ENCODE results near the gene RAVER2.

The RAVER2 gene

GRCh38 chr1:64844609-64845008, 99.7 kb downstream of the RAVER2 start:
- Histone ChIP-seq H3K4me3 (ENCODE audit: low read length) (no peak overlapping the region), H3K27ac (ENCODE audit: low read length) (no peak overlapping the region), H3K9ac (ENCODE audit: low read length) (no peak overlapping the region), H2AFZ (ENCODE audit: low read depth, low read length) (no peak overlapping the region), H3K79me2 (ENCODE audit: low read length) (no peaks in the 10 kb centered on the region), H3K36me3 (replicated peaks; ENCODE audit: low read depth, low read length) (peaks cover 15% of the 10 kb centered on the region), H3K4me1 (ENCODE audit: low read length) (peaks cover 13% of the 10 kb centered on the region), H4K20me1 (ENCODE audit: insufficient read depth, low read length) (peaks cover 8% of the 10 kb centered on the region; the same call in 1 of the 2 replicates), H3K27me3 (ENCODE audit: low read depth, low read length) (no peaks in the 10 kb centered on the region), H3K9me3 (ENCODE audit: insufficient read depth, low read length) (no peaks in the 10 kb centered on the region), H3K4me2 (ENCODE audit: low read length) (no peak overlapping the region)
- TF ChIP-seq CTCF (IDR thresholded peaks at IDR 0.05; ENCODE audit: low read depth, low read length) (no peak), EZH2phosphoT487 (IDR thresholded peaks at IDR 0.05; ENCODE audit: low read depth) (no peak)

- H3K27me3 ChIP-seq (ENCODE audit: low read depth, low read length), result no peaks in the 10 kb centered on the region
- peaks cover 9% of the 10 kb centered on the region for H3K36me3 ChIP-seq (replicated peaks; ENCODE audit: low read depth, low read length)
- no peak overlapping the region for H3K4me2 ChIP-seq (ENCODE audit: low read length)
- peaks cover 8% of the 10 kb centered on the region; the same call in 1 of the 2 replicates for H4K20me1 ChIP-seq (ENCODE audit: insufficient read depth, low read length)
- no peaks in the 10 kb centered on the region for H3K9me3 ChIP-seq (ENCODE audit: insufficient read depth, low read length)
- TF ChIP-seq EZH2phosphoT487 (IDR thresholded peaks at IDR 0.05; ENCODE audit: low read depth), result no peak
- no peak for TF ChIP-seq CTCF (IDR thresholded peaks at IDR 0.05; ENCODE audit: low read depth, low read length)
- no peak overlapping the region for H2AFZ ChIP-seq (ENCODE audit: low read depth, low read length)
- no peak overlapping the region for H3K4me3 ChIP-seq (ENCODE audit: low read length)
- H3K9ac ChIP-seq (ENCODE audit: low read length), result no peak overlapping the region
- no peak overlapping the region for H3K27ac ChIP-seq (ENCODE audit: low read length)
- peaks cover 13% of the 10 kb centered on the region for H3K4me1 ChIP-seq (ENCODE audit: low read length)
- H3K79me2 ChIP-seq (ENCODE audit: low read length), result no peaks in the 10 kb centered on the region
These were observed 101.1 kb downstream of the RAVER2 start for GRCh38 chr1:64845831-64846425.

GRCh38 chr1:64846573-64847430, 101.9 kb downstream of the RAVER2 start:
- TF ChIP-seq EZH2phosphoT487 (IDR thresholded peaks at IDR 0.05; ENCODE audit: low read depth) (no peak), CTCF (IDR thresholded peaks at IDR 0.05; ENCODE audit: low read depth, low read length) (no peak)
- Histone ChIP-seq H3K9me3 (ENCODE audit: insufficient read depth, low read length) (no peaks in the 10 kb centered on the region), H3K4me3 (ENCODE audit: low read length) (no peak overlapping the region), H4K20me1 (ENCODE audit: insufficient read depth, low read length) (peaks cover 8% of the 10 kb centered on the region; the same call in 1 of the 2 replicates), H3K79me2 (ENCODE audit: low read length) (no peaks in the 10 kb centered on the region), H3K27me3 (ENCODE audit: low read depth, low read length) (no peaks in the 10 kb centered on the region), H3K9ac (ENCODE audit: low read length) (no peak overlapping the region), H3K4me1 (ENCODE audit: low read length) (peaks cover 10% of the 10 kb centered on the region), H2AFZ (ENCODE audit: low read depth, low read length) (no peak overlapping the region), H3K36me3 (replicated peaks; ENCODE audit: low read depth, low read length) (peaks cover 2% of the 10 kb centered on the region), H3K27ac (ENCODE audit: low read length) (no peak overlapping the region), H3K4me2 (ENCODE audit: low read length) (no peak overlapping the region)

- H4K20me1 ChIP-seq (ENCODE audit: insufficient read depth, low read length), result peaks cover 5% of the 10 kb centered on the region; the same call in 1 of the 2 replicates
- H3K36me3 ChIP-seq (replicated peaks; ENCODE audit: low read depth, low read length), result peaks cover 5% of the 10 kb centered on the region
These were observed 102.8 kb downstream of the RAVER2 start for GRCh38 chr1:64847666-64848065.

More at GRCh38 chr1:64847666-64848065, 102.8 kb downstream of the RAVER2 start:
- Histone ChIP-seq H3K27me3 (ENCODE audit: low read depth, low read length) (no peaks in the 10 kb centered on the region), H3K4me3 (ENCODE audit: low read length) (no peak overlapping the region), H3K9ac (ENCODE audit: low read length) (no peak overlapping the region), H3K27ac (ENCODE audit: low read length) (no peak overlapping the region), H3K9me3 (ENCODE audit: insufficient read depth, low read length) (no peaks in the 10 kb centered on the region), H3K79me2 (ENCODE audit: low read length) (no peaks in the 10 kb centered on the region), H3K4me1 (ENCODE audit: low read length) (peaks cover 2% of the 10 kb centered on the region), H3K4me2 (ENCODE audit: low read length) (no peak overlapping the region), H2AFZ (ENCODE audit: low read depth, low read length) (no peak overlapping the region)
- no peak for TF ChIP-seq EZH2phosphoT487 (IDR thresholded peaks at IDR 0.05; ENCODE audit: low read depth)
- no peak for TF ChIP-seq CTCF (IDR thresholded peaks at IDR 0.05; ENCODE audit: low read depth, low read length)
